ENCODE data around the gene FOXE3.

GRCh38 chr1:47431534-47431933, 15.4 kb downstream of the FOXE3 start:
- TF ChIP-seq EZH2 (IDR thresholded peaks at IDR 0.05), result no peak
- no peak for TF ChIP-seq TCF7L2 (IDR thresholded peaks at IDR 0.05; ENCODE audit: borderline replicate concordance, extremely low read depth, insufficient read depth, insufficient read length)

All from HCT116 (cell line).